ENCODE data around the gene HOXD9. TPM values are rescaled to one million over a fixed set of nuclear protein-coding genes. Genes with fewer than 3 reads are reported as not detected.

HOXD9 gene
- total RNA-seq, 1 experiment from 2014 or later = not detected

GRCh38 chr2:176126929-176127773, 4.6 kb downstream of the HOXD9 start:
- Mint-ChIP-seq H3K4me3 (no peak overlapping the region), H3K27me3 (ENCODE audit: low read depth) (peaks cover 98% of the 10 kb centered on the region), H3K9me3 (no peaks in the 10 kb centered on the region), H3K27ac (no peak overlapping the region), H3K4me1 (peaks cover 23% of the 10 kb centered on the region), H3K36me3 (peaks cover 2% of the 10 kb centered on the region; the same call in 1 of the 2 replicates)
- DNase-seq (ENCODE audit: low spot score) = peak; percentile 69
- CTCF ChIA-PET = interaction anchor here (0.6 to 3.2 kb wide), 17 partner anchors 9 to 1034 kb away, joined by 3 to 21 read pairs (median 4); no protein-coding TSS in a partner anchor
- POLR2A ChIA-PET = no interaction called here
- no peak for ATAC-seq
- TF ChIP-seq CTCF (IDR thresholded peaks at IDR 0.05) (peak; percentile 82), GABPB1 (CRISPR knock-in tag; IDR thresholded peaks at IDR 0.05) (no peak), FOXJ3 (CRISPR knock-in tag; IDR thresholded peaks at IDR 0.05; ENCODE audit: borderline replicate concordance) (no peak), SOX15 (CRISPR knock-in tag; IDR thresholded peaks at IDR 0.05) (no peak)

GRCh38 chr2:176127774-176128072, 5.2 kb downstream of the HOXD9 start:
- Mint-ChIP-seq H3K4me3 (0 out of 2 replicates have a peak overlapping the region, but pooled peaks have one; percentile 59), H3K27me3 (ENCODE audit: low read depth) (peaks cover 98% of the 10 kb centered on the region), H3K9me3 (no peaks in the 10 kb centered on the region), H3K36me3 (peaks cover 4% of the 10 kb centered on the region; the same call in 1 of the 2 replicates), H3K27ac (no peak overlapping the region), H3K4me1 (peaks cover 27% of the 10 kb centered on the region)
- ChIA-PET POLR2A (no interaction called here), CTCF (interaction anchor here (0.7 to 3.2 kb wide), 11 partner anchors 9 to 1034 kb away, joined by 3 to 21 read pairs (median 7); no protein-coding TSS in a partner anchor)
- no peak for DNase-seq (ENCODE audit: low spot score)
- ATAC-seq = no peak
- no peak for TF ChIP-seq ZNF425 (CRISPR knock-in tag; conservative IDR thresholded peaks at IDR 0.05)
- no peak for TF ChIP-seq E2F5 (CRISPR knock-in tag; IDR thresholded peaks at IDR 0.05)
- TF ChIP-seq PRRX2 (CRISPR knock-in tag; IDR thresholded peaks at IDR 0.05) = no peak
- no peak for TF ChIP-seq ZNF317 (CRISPR knock-in tag; IDR thresholded peaks at IDR 0.05; ENCODE audit: borderline replicate concordance, low read depth)
- no peak for TF ChIP-seq FOXP4 (CRISPR knock-in tag; IDR thresholded peaks at IDR 0.05)
- no peak for TF ChIP-seq JUN (CRISPR knock-in tag; IDR thresholded peaks at IDR 0.05)
- TF ChIP-seq NR1H2 (CRISPR knock-in tag; IDR thresholded peaks at IDR 0.05) = no peak
- no peak for TF ChIP-seq FOXP1 (CRISPR knock-in tag; IDR thresholded peaks at IDR 0.05; ENCODE audit: borderline replicate concordance)
- no peak for TF ChIP-seq MAX (CRISPR knock-in tag; IDR thresholded peaks at IDR 0.05)
- no peak for TF ChIP-seq USF2 (CRISPR knock-in tag; IDR thresholded peaks at IDR 0.05)
- no peak for TF ChIP-seq ZMAT4 (CRISPR knock-in tag; IDR thresholded peaks at IDR 0.05)
- no peak for TF ChIP-seq ETV6 (CRISPR knock-in tag; IDR thresholded peaks at IDR 0.05)
- TF ChIP-seq ZSCAN18 (CRISPR knock-in tag; IDR thresholded peaks at IDR 0.05) = no peak
- no peak for TF ChIP-seq TEAD1 (CRISPR knock-in tag; IDR thresholded peaks at IDR 0.05)
- no peak for TF ChIP-seq CREB1 (CRISPR knock-in tag; IDR thresholded peaks at IDR 0.05)
- no peak for TF ChIP-seq ZBTB43 (CRISPR knock-in tag; IDR thresholded peaks at IDR 0.05)
- no peak for TF ChIP-seq JAZF1 (CRISPR knock-in tag; IDR thresholded peaks at IDR 0.05)
- TF ChIP-seq ZNF671 (CRISPR knock-in tag; IDR thresholded peaks at IDR 0.05) = no peak
- TF ChIP-seq GABPB1 (CRISPR knock-in tag; IDR thresholded peaks at IDR 0.05) = no peak

Measured in WTC11 (cell line).